Keratinocyte (primary cell): Measurements from ENCODE around the gene TRAM1L1.
A peak's percentile ranks its signal among the peaks of the same experiment; 100 is the strongest.

Experiments used
- CTCF ChIP-seq, 3 experiments: IDR thresholded peaks in 1 of 3; conservative IDR thresholded peaks in 1 of 3; optimal IDR thresholded peaks in 1 of 3; 2 replicates in 2 of 3; 3 replicates in 1 of 3; pipeline versions ENCODE3 to v1.5.1; 2011; ENCODE audit warnings: low read length in 3 of 3, mild to moderate bottlenecking in 3 of 3, moderate library complexity in 2 of 3, control low read depth in 1 of 3, inconsistent platforms in 1 of 3; ENCODE audit not compliant: insufficient read depth in 2 of 3; ENCODE audit errors: extremely low read depth in 1 of 3
- EZH2 ChIP-seq: IDR thresholded peaks from one replicate; pipeline ENCODE4 v1.6.1; 2012; ENCODE audit warnings: inconsistent platforms, mild to moderate bottlenecking, low read length, moderate library complexity

DNA sequence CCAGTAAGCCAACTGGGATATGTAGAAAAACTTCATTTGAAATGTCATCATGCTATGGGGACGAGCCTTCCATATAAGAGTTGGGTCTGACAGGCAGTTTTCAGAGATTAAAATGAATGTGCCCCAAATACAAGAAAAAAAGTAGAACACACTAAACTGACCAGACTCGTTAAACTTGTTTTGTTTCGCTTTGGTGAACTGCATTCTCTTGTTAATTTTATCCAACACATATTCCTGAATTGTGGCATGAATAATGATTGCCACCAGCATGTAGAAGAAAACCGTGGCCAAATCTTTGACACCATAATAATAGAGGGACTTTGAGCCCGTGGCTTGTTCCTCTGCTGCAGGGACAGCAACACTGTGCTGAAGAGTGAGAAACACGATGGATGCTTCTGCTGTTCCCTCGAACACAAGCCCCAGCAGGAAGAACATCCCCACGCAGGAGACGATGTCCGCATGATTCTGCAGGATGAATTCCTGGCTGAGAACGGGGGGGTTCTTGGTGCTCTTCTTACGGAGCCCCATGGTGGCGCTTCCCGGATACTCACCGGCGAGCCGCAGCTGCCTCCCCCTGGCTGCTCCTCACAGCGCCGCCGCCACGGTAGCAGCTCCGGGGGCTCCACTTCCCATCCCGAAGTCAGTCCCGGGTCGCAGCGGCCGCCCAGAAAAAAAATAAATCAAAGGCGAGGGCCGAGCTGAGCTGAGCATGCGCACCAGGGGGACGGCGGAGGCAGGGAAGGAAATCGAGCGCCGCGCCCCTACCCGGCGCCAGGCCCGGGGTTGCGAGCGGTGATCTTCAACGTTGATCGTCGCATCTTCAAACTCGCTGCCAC is at the start of gene TRAM1L1:
- TF ChIP-seq CTCF (optimal IDR thresholded peaks at IDR 0.05 in 1 of 3, IDR thresholded peaks at IDR 0.05 in 1 of 3, conservative IDR thresholded peaks at IDR 0.05 in 1 of 3; ENCODE audit: extremely low read depth in 1 of 3, insufficient read depth in 2 of 3, low read length in 3 of 3) (peak in 2 of 3 experiments; percentile 21 to 22), EZH2 (no peak)
